Natural killer cell (primary cell): Measurements from ENCODE around the gene TRIM71. TPM values are rescaled to one million over a fixed set of nuclear protein-coding genes. Genes with fewer than 3 reads are reported as not detected.

Experiments used
- ATAC-seq, 3 donors: fragments of 150-1000 bp in 2 of 3; fragments of 200-7000 bp in 1 of 3; cut with Tn5 transposase; 1 replicate in 1 of 3; 2 replicates in 2 of 3; pipeline ENCODE4 v1.10.0; 2021; ENCODE audit warnings: mild to moderate bottlenecking in 2 of 3, moderate library complexity in 2 of 3
- DNase-seq, 2 donors: peaks; one replicate each; pipeline versions ENCODE4 v3.0.0 to v3.0.0-alpha.2; 2013 to 2021; ENCODE audit warnings: mixed read lengths in 1 of 2
- H3K27ac ChIP-seq: one replicate; pipeline ENCODE4 v1.5.1; 2013; ENCODE audit warnings: mild to moderate bottlenecking, low read length
- H3K27me3 ChIP-seq: one replicate; pipeline ENCODE4 v1.6.1; 2013; ENCODE audit warnings: low read length; ENCODE audit not compliant: control insufficient read depth, insufficient read depth
- H3K36me3 ChIP-seq: one replicate; pipeline ENCODE4 v1.6.1; 2013; ENCODE audit warnings: low read length; ENCODE audit not compliant: control insufficient read depth, insufficient read depth
- H3K4me1 ChIP-seq: one replicate; pipeline ENCODE4 v1.6.1; 2013; ENCODE audit warnings: low read length; ENCODE audit not compliant: control insufficient read depth, insufficient read depth
- H3K4me3 ChIP-seq: one replicate; pipeline ENCODE4 v1.5.1; 2013; ENCODE audit warnings: low read length
- H3K9me3 ChIP-seq: one replicate; pipeline ENCODE4 v1.6.1; 2013; ENCODE audit warnings: low read length; ENCODE audit not compliant: control insufficient read depth, insufficient read depth
- H3K27ac Mint-ChIP-seq, 2 donors: one replicate each; pipeline ENCODE4 v1.8.0; 2022; ENCODE audit warnings: mild to moderate bottlenecking in 2 of 2, mixed read lengths in 2 of 2, moderate library complexity in 1 of 2
- H3K27me3 Mint-ChIP-seq, 2 donors: one replicate each; pipeline ENCODE4 v1.8.0; 2022; ENCODE audit warnings: low read depth in 2 of 2, mixed read lengths in 2 of 2
- H3K36me3 Mint-ChIP-seq: one replicate; pipeline ENCODE4 v1.8.0; 2022; ENCODE audit warnings: mixed read lengths
- H3K4me1 Mint-ChIP-seq, 2 donors: one replicate each; pipeline ENCODE4 v1.8.0; 2022; ENCODE audit warnings: mixed read lengths in 2 of 2
- H3K4me3 Mint-ChIP-seq: one replicate; pipeline ENCODE4 v1.8.0; 2022; ENCODE audit warnings: mild to moderate bottlenecking, moderate library complexity, mixed read lengths
- H3K9me3 Mint-ChIP-seq, 2 donors: one replicate each; pipeline ENCODE4 v1.8.0; 2022; ENCODE audit warnings: mixed read lengths in 2 of 2
- CTCF ChIP-seq: fragments of 200-600 bp; IDR thresholded peaks from one replicate; pipeline ENCODE4 v1.8.0; 2022; ENCODE audit warnings: antibody characterized with exemption
- WGBS: methylation state at CpG from one replicate; pipeline ENCODE4 v1.1.7; 2013; ENCODE audit warnings: missing lambda C conversion rate; ENCODE audit not compliant: insufficient coverage; 5-methylcytosine and 5-hydroxymethylcytosine counted together
- intact Hi-C: fragments of 100-400 bp; cut with micrococcal nuclease; formaldehyde crosslinking; loops from one replicate; pipeline ENCODE4 v1.14.2; 2022
- total RNA-seq, 4 donors: library from RNA; stranded (reverse); fragments of 120-200 nt in 1 of 4; gene quantifications; one replicate each; pipeline versions ENCODE4 v1.2.3 to v1.2.4, GENCODE V29; 2013 to 2022

TRIM71 gene
- total RNA-seq, 3 donors from 2014 or later (not counting 1 experiment from before 2014, with no cell fraction given), result 0.05 TPM; not detected in 2

GRCh38 chr3:32847528-32847927 lies 29.7 kb downstream of the TRIM71 start:
- H3K36me3 ChIP-seq, result no peaks in the 10 kb centered on the region
- no peak overlapping the region for H3K4me3 ChIP-seq
- no peak overlapping the region for H3K27ac ChIP-seq
- H3K27me3 Mint-ChIP-seq, result no peaks in the 10 kb centered on the region
- H3K9me3 ChIP-seq, result no peaks in the 10 kb centered on the region
- H3K9me3 Mint-ChIP-seq, result no peaks in the 10 kb centered on the region
- WGBS, result 100% methylated on average over 1 of the region's 1 CpG
- H3K4me3 Mint-ChIP-seq, result no peak overlapping the region
- H3K36me3 Mint-ChIP-seq, result no peaks in the 10 kb centered on the region
- H3K4me1 Mint-ChIP-seq, result no peaks in the 10 kb centered on the region
- H3K27ac Mint-ChIP-seq, result no peak overlapping the region
- no peak for ATAC-seq
- no peak for DNase-seq
- intact Hi-C loops, result no loop called here
- H3K27me3 ChIP-seq, result no peaks in the 10 kb centered on the region
- TF ChIP-seq CTCF, result no peak
- peaks cover 8% of the 10 kb centered on the region for H3K4me1 ChIP-seq

- Mint-ChIP-seq H3K27me3 (no peaks in the 10 kb centered on the region), H3K27ac (no peak overlapping the region), H3K4me1 (no peaks in the 10 kb centered on the region), H3K4me3 (no peak overlapping the region), H3K36me3 (no peaks in the 10 kb centered on the region), H3K9me3 (no peaks in the 10 kb centered on the region)
- Histone ChIP-seq H3K4me1 (peaks cover under 1% of the 10 kb centered on the region), H3K36me3 (no peaks in the 10 kb centered on the region), H3K4me3 (no peak overlapping the region), H3K27me3 (no peaks in the 10 kb centered on the region), H3K27ac (no peak overlapping the region), H3K9me3 (no peaks in the 10 kb centered on the region)
- DNase-seq (no peak), ATAC-seq (no peak)
- intact Hi-C loops, result no loop called here
- WGBS, result 75% methylated on average over 2 of the region's 4 CpGs
- no peak for TF ChIP-seq CTCF
Observed at GRCh38 chr3:32848215-32848614, 30.4 kb downstream of the TRIM71 start.

GRCh38 chr3:32849046-32849445 lies 31.2 kb downstream of the TRIM71 start:
- intact Hi-C loops, result no loop called here
- H3K4me1 ChIP-seq, result no peaks in the 10 kb centered on the region
- ATAC-seq (no peak), DNase-seq (no peak)
- Mint-ChIP-seq H3K27ac (no peak overlapping the region), H3K9me3 (no peaks in the 10 kb centered on the region), H3K36me3 (no peaks in the 10 kb centered on the region), H3K4me3 (no peak overlapping the region), H3K27me3 (no peaks in the 10 kb centered on the region), H3K4me1 (no peaks in the 10 kb centered on the region)
- no peak overlapping the region for H3K4me3 ChIP-seq
- TF ChIP-seq CTCF, result no peak
- H3K36me3 ChIP-seq, result no peaks in the 10 kb centered on the region
- no peaks in the 10 kb centered on the region for H3K27me3 ChIP-seq
- no peak overlapping the region for H3K27ac ChIP-seq
- 83% methylated on average over 4 of the region's 4 CpGs for WGBS
- no peaks in the 10 kb centered on the region for H3K9me3 ChIP-seq

- DNase-seq (no peak), ATAC-seq (no peak)
- WGBS, result 96% methylated on average over 2 of the region's 3 CpGs
- no peak overlapping the region for H3K27ac Mint-ChIP-seq
- Histone ChIP-seq H3K9me3 (no peaks in the 10 kb centered on the region), H3K27ac (no peak overlapping the region), H3K4me3 (no peak overlapping the region), H3K4me1 (no peaks in the 10 kb centered on the region), H3K27me3 (no peaks in the 10 kb centered on the region), H3K36me3 (no peaks in the 10 kb centered on the region)
- TF ChIP-seq CTCF, result no peak
- intact Hi-C loops, result no loop called here
- H3K4me3 Mint-ChIP-seq, result no peak overlapping the region
- peaks cover 0 to 2% of the 10 kb centered on the region in 2 donors for H3K27me3 Mint-ChIP-seq
- H3K36me3 Mint-ChIP-seq, result no peaks in the 10 kb centered on the region
- H3K9me3 Mint-ChIP-seq, result no peaks in the 10 kb centered on the region
- no peaks in the 10 kb centered on the region for H3K4me1 Mint-ChIP-seq
Observed at GRCh38 chr3:32850226-32850625, 32.4 kb downstream of the TRIM71 start.
